ENCODE measurements around the gene SLC35F3.

SLC35F3 gene

DNA sequence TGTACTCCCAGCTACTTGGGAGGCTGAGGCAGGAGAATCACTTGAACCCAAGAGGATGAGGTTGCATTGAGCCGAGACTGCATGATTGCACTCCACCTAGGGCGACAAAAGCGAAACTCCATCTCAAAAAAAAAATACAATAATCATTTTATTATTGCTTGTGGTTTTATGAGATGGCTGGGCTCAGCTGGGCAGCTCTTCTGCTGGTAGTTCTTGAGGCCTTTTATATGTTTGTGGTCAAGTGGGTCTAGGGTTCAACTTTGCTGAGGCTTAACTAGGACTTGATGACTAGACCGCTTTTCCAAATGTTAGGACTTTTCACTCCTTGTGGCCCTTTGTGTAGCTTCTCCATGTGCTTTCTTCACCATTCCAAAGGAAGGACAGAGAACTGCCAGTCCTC lies 53.2 kb downstream of the SLC35F3 start:
- FAIRE-seq (no peak), DNase-seq (ENCODE audit: insufficient read length, low spot score) (no peak)
- TF ChIP-seq PAX5 (IDR thresholded peaks at IDR 0.05; ENCODE audit: insufficient read depth, low read length, severe bottlenecking), result no peak

DNA sequence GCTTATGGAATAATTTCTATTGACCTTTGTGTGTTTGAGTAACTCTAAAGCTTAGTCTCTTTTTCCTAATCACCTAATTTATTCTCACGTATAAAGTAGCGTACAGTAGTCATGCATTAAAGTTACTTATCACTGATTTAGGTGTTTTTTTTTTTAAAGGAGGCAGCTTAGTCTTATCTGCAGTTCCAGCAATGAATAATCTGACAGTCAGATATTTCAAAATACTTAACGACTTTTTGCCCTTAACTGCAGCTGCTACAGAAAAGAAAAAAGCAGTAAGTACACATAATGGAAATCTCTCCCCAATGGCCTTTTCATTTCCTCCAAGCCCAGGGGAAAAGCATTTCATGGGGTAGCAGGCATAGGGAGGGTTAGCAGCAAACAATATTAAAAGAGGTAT lies 54.6 kb downstream of the SLC35F3 start:
- FAIRE-seq (no peak), DNase-seq (ENCODE audit: insufficient read length, low spot score) (no peak)
- TF ChIP-seq PAX5 (IDR thresholded peaks at IDR 0.05; ENCODE audit: insufficient read depth, low read length, severe bottlenecking) (no peak), TAF1 (IDR thresholded peaks at IDR 0.05; ENCODE audit: low read depth, low read length) (no peak), SPI1 (IDR thresholded peaks at IDR 0.05; ENCODE audit: low read depth, low read length) (no peak), POLR2AphosphoS5 (IDR thresholded peaks at IDR 0.05; ENCODE audit: low read depth, low read length) (no peak), POU2F2 (IDR thresholded peaks at IDR 0.05; ENCODE audit: low read depth, low read length) (no peak), POLR2A (IDR thresholded peaks at IDR 0.05; ENCODE audit: low read depth, low read length) (no peak)

DNA sequence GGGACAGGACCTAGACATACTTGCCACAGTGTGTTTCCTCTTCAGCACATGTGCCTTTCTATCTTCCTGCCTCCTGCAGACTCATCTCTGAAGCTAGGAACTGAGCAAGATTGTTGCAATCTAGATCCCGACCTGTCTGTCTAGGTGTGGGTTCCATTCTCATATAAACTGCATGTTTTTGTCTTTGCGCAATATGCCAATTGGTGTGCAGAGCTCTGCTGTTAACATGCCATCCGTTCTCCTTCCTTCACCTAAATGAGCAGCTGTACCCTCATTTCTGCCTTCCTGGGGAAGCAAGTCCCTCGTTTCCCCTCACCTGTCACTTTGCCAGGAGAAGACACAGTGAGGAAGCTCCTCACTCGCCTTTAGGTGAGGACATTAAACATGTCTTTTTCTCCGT lies 55.5 kb downstream of the SLC35F3 start:
- no peak for FAIRE-seq
- TF ChIP-seq SPI1 (IDR thresholded peaks at IDR 0.05; ENCODE audit: low read depth, low read length), result no peak
- no peak for TF ChIP-seq PAX5 (IDR thresholded peaks at IDR 0.05; ENCODE audit: insufficient read depth, low read length, severe bottlenecking)
- no peak for TF ChIP-seq TAF1 (IDR thresholded peaks at IDR 0.05; ENCODE audit: low read depth, low read length)
- no peak for TF ChIP-seq POLR2A (IDR thresholded peaks at IDR 0.05; ENCODE audit: low read depth, low read length)
- TF ChIP-seq POLR2AphosphoS5 (IDR thresholded peaks at IDR 0.05; ENCODE audit: low read depth, low read length), result no peak
- no peak for TF ChIP-seq POU2F2 (IDR thresholded peaks at IDR 0.05; ENCODE audit: low read depth, low read length)
- DNase-seq (ENCODE audit: insufficient read length, low spot score), result no peak

DNA sequence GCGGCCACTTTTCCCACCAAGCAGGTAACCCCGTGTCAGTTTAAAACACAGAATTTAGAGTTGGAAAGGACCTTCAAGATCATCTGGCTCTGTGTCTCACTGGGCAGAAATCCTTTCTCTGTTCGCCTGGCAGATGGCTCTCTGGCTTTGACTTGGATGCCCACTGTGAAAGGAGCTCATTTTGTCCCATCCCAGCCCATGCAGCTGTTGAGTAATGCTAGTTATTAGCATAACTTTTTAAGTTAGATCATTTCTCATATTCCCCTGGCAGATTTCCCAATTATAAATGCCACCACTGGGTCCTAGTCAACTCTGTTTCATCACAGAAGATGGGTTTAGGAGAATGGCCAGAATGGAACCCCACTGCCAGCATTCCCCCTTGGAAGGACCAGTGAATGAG lies 55.9 kb downstream of the SLC35F3 start:
- FAIRE-seq, result no peak
- TF ChIP-seq POU2F2 (IDR thresholded peaks at IDR 0.05; ENCODE audit: low read depth, low read length), result no peak
- no peak for TF ChIP-seq POLR2AphosphoS5 (IDR thresholded peaks at IDR 0.05; ENCODE audit: low read depth, low read length)
- no peak for TF ChIP-seq POLR2A (IDR thresholded peaks at IDR 0.05; ENCODE audit: low read depth, low read length)
- TF ChIP-seq SPI1 (IDR thresholded peaks at IDR 0.05; ENCODE audit: low read depth, low read length), result no peak
- no peak for TF ChIP-seq TAF1 (IDR thresholded peaks at IDR 0.05; ENCODE audit: low read depth, low read length)
- no peak for TF ChIP-seq PAX5 (IDR thresholded peaks at IDR 0.05; ENCODE audit: insufficient read depth, low read length, severe bottlenecking)
- no peak for DNase-seq (ENCODE audit: insufficient read length, low spot score)

DNA sequence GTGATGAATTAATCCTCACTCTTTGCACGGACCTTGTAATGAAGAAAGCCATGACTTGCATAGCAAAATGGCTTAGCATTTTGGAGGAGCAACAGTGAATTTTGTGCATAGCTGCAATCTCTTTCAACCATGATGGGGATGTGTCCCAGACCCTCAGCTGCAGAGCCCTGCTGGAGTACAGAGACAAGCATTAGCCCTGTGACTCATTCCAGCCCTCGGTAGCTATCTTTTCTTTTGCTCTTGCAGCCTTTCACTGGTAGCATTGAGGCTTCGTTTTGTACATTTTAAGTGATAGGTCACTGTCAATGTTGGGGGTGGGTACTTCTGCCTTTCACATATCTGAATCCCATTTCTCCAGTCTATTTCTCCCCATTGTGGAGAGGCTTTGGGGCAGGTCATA lies 58.4 kb downstream of the SLC35F3 start:
- no peak for TF ChIP-seq PAX5 (IDR thresholded peaks at IDR 0.05; ENCODE audit: insufficient read depth, low read length, severe bottlenecking)
- no peak for TF ChIP-seq POLR2AphosphoS5 (IDR thresholded peaks at IDR 0.05; ENCODE audit: low read depth, low read length)
- TF ChIP-seq POU2F2 (IDR thresholded peaks at IDR 0.05; ENCODE audit: low read depth, low read length), result no peak
- no peak for TF ChIP-seq POLR2A (IDR thresholded peaks at IDR 0.05; ENCODE audit: low read depth, low read length)
- no peak for TF ChIP-seq SPI1 (IDR thresholded peaks at IDR 0.05; ENCODE audit: low read depth, low read length)
- TF ChIP-seq TAF1 (IDR thresholded peaks at IDR 0.05; ENCODE audit: low read depth, low read length), result no peak
- DNase-seq (ENCODE audit: insufficient read length, low spot score) (no peak), FAIRE-seq (no peak)

DNA sequence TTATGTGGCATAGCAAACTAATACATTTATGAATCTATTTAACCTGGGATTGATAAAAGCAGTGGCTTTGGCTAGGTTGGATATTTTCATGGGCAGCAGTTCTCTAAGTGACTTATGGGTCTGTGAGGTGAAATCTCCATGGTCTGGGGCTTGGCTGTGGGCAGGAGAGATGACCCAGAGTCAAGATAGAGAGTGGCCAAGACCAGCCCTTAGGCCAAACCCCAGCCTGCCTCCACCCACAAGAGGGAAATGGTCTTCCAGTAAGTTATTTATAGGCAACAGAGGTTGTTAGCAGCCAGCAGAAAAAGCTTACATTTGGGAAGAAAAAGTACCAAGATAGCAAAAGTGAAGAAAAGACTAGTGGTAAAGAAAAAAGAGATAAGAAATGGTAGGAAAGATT lies 61.4 kb downstream of the SLC35F3 start:
- FAIRE-seq, result no peak
- no peak for DNase-seq (ENCODE audit: insufficient read length, low spot score)
- TF ChIP-seq POLR2AphosphoS5 (IDR thresholded peaks at IDR 0.05; ENCODE audit: low read depth, low read length) (no peak), TAF1 (IDR thresholded peaks at IDR 0.05; ENCODE audit: low read depth, low read length) (no peak), PAX5 (IDR thresholded peaks at IDR 0.05; ENCODE audit: insufficient read depth, low read length, severe bottlenecking) (no peak), POLR2A (IDR thresholded peaks at IDR 0.05; ENCODE audit: low read depth, low read length) (no peak), POU2F2 (IDR thresholded peaks at IDR 0.05; ENCODE audit: low read depth, low read length) (no peak), SPI1 (IDR thresholded peaks at IDR 0.05; ENCODE audit: low read depth, low read length) (no peak)

DNA sequence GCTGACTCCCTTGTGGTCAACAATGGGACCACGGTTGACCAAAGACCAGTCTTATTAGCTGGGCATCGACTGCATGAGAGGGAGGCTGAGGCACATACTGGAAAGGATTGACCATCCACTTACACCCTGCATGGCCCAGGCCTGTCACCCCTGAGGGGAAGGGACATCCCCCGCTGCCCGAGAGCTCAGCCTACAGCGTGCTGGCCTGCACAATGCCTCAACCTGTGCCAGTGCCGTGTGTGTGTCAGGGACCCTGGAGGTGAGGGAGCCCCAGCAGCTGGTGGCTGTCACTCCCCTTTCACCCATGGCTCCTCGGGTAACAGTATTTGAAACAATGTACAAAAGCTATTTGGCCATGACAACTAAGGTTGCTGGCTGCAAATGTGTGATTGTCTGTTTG lies 67.3 kb downstream of the SLC35F3 start:
- FAIRE-seq, result no peak

DNA sequence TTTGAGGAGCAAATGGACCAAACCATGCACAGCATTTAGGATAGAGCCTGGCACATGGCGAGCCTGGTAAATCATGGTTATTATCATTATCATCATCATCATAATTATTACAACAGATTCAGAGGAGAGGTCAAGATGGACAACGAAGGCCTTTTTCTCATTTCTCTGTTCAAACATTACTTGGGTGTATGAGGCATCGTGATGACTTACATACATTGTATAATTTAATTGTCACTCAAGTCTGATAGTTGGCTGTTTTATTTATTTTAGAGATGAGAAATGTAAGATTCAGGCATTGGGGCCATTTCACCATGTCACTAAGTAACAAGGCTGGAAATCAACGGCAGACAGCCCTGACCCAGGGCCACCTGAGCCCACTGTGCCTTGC lies 68.1 kb downstream of the SLC35F3 start:
- TF ChIP-seq PAX5 (IDR thresholded peaks at IDR 0.05; ENCODE audit: insufficient read depth, low read length, severe bottlenecking) (no peak), TAF1 (IDR thresholded peaks at IDR 0.05; ENCODE audit: low read depth, low read length) (no peak), POLR2A (IDR thresholded peaks at IDR 0.05; ENCODE audit: low read depth, low read length) (no peak), POU2F2 (IDR thresholded peaks at IDR 0.05; ENCODE audit: low read depth, low read length) (no peak), POLR2AphosphoS5 (IDR thresholded peaks at IDR 0.05; ENCODE audit: low read depth, low read length) (no peak), SPI1 (IDR thresholded peaks at IDR 0.05; ENCODE audit: low read depth, low read length) (no peak)

More for the DNA sequence above, 67.3 kb downstream of the SLC35F3 start:
- DNase-seq (ENCODE audit: insufficient read length, low spot score), result no peak
- TF ChIP-seq PAX5 (IDR thresholded peaks at IDR 0.05; ENCODE audit: insufficient read depth, low read length, severe bottlenecking) (no peak), TAF1 (IDR thresholded peaks at IDR 0.05; ENCODE audit: low read depth, low read length) (no peak), POLR2A (IDR thresholded peaks at IDR 0.05; ENCODE audit: low read depth, low read length) (no peak), SPI1 (IDR thresholded peaks at IDR 0.05; ENCODE audit: low read depth, low read length) (no peak), POLR2AphosphoS5 (IDR thresholded peaks at IDR 0.05; ENCODE audit: low read depth, low read length) (no peak), POU2F2 (IDR thresholded peaks at IDR 0.05; ENCODE audit: low read depth, low read length) (no peak)

DNA sequence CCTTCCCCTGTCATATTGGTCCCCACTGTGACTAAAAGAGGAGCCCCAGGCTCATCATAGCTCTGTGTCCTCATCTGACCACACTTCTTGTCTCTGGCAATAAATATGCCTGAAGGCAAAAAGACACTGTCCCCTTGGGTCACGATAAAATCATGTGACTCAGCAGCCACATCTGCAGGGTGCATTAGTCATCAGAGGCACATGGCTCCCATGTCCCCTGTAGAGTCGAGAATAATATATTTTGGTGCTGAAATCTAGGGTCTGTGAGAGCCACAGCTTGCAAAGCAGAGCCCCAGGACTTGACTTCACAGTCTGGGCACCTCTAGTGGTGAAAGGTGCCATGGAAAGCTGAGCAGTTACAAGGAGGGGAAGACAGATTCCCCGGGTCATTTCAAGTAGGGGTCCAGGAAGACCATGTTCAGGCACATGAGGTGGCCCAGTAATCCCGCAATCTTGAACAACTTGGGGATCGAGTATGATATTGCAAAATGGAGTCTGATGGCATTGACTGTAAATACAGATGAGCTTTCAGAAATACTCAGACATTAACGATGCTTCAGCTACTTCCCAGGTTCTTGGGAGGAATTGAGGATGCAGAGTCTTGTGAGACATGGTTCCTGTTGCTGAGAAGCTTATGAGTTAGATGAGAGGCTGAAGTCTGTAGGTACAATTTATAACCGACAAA lies 68.6 kb downstream of the SLC35F3 start:
- no peak for FAIRE-seq
- TF ChIP-seq SPI1 (IDR thresholded peaks at IDR 0.05; ENCODE audit: low read depth, low read length), result no peak
- no peak for TF ChIP-seq POLR2A (IDR thresholded peaks at IDR 0.05; ENCODE audit: low read depth, low read length)
- no peak for TF ChIP-seq POLR2AphosphoS5 (IDR thresholded peaks at IDR 0.05; ENCODE audit: low read depth, low read length)
- TF ChIP-seq POU2F2 (IDR thresholded peaks at IDR 0.05; ENCODE audit: low read depth, low read length), result no peak
- TF ChIP-seq PAX5 (IDR thresholded peaks at IDR 0.05; ENCODE audit: insufficient read depth, low read length, severe bottlenecking), result no peak
- no peak for TF ChIP-seq TAF1 (IDR thresholded peaks at IDR 0.05; ENCODE audit: low read depth, low read length)
- no peak for DNase-seq (ENCODE audit: insufficient read length, low spot score)

More for the DNA sequence above, 68.1 kb downstream of the SLC35F3 start:
- no peak for DNase-seq (ENCODE audit: insufficient read length, low spot score)
- no peak for FAIRE-seq

DNA sequence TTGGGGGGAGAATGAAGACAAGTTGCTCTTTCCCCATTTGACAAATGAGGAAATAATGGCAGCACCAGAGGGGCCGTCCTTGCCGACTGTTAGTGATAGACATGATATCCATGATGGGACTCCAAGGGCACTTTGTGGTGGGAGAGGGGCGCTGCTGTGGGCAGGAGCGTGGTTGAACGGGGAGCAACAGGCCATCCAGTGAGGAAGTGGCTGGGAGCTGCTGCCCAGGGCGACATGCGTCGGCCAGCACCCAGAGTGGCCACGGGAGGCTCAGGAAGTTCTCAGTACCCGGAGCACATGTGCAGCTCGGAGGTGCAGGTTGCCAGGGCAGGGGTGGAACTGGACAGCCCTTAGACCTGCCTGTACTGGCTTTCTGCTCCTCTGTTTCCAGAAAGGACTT lies 71.0 kb downstream of the SLC35F3 start:
- no peak for TF ChIP-seq POLR2A (IDR thresholded peaks at IDR 0.05; ENCODE audit: low read depth, low read length)
- no peak for TF ChIP-seq TAF1 (IDR thresholded peaks at IDR 0.05; ENCODE audit: low read depth, low read length)
- no peak for TF ChIP-seq POLR2AphosphoS5 (IDR thresholded peaks at IDR 0.05; ENCODE audit: low read depth, low read length)
- no peak for TF ChIP-seq PAX5 (IDR thresholded peaks at IDR 0.05; ENCODE audit: insufficient read depth, low read length, severe bottlenecking)
- no peak for TF ChIP-seq SPI1 (IDR thresholded peaks at IDR 0.05; ENCODE audit: low read depth, low read length)
- no peak for TF ChIP-seq POU2F2 (IDR thresholded peaks at IDR 0.05; ENCODE audit: low read depth, low read length)
- FAIRE-seq, result no peak
- no peak for DNase-seq (ENCODE audit: insufficient read length, low spot score)

All from GM12891 (cell line).